Activated T-cell treated with anti-CD3 and anti-CD28 coated beads, Interleukin-2, amount 50 U/mL, for 24 hours (primary cell): ENCODE results near the gene AQP9.
"Not testable (repeated sequence)": the region's sequence is repeated elsewhere in the genome, so short reads cannot be mapped to it uniquely, and the experiment has no call there.

ENCODE experiments used
- DNase-seq: peaks from one replicate; pipeline ENCODE4 v3.0.0-alpha.2; 2020
- H3K27ac Mint-ChIP-seq: 2 replicates; pipeline ENCODE4 v1.8.0; 2020; ENCODE audit warnings: mild to moderate bottlenecking, mixed read lengths
- H3K27me3 Mint-ChIP-seq: 2 replicates; pipeline ENCODE4 v1.8.0; 2020; ENCODE audit warnings: mixed read lengths
- H3K36me3 Mint-ChIP-seq: 2 replicates; pipeline ENCODE4 v1.8.0; 2020; ENCODE audit warnings: low read depth, mixed read lengths
- H3K4me1 Mint-ChIP-seq: 2 replicates; pipeline ENCODE4 v1.8.0; 2020; ENCODE audit warnings: low read depth, mixed read lengths
- H3K4me3 Mint-ChIP-seq: 2 replicates; pipeline ENCODE4 v1.8.0; 2020; ENCODE audit warnings: mild to moderate bottlenecking, moderate library complexity, mixed read lengths
- H3K9me3 Mint-ChIP-seq: 2 replicates; pipeline ENCODE4 v1.8.0; 2020; ENCODE audit warnings: mixed read lengths

AQP9 gene

DNA sequence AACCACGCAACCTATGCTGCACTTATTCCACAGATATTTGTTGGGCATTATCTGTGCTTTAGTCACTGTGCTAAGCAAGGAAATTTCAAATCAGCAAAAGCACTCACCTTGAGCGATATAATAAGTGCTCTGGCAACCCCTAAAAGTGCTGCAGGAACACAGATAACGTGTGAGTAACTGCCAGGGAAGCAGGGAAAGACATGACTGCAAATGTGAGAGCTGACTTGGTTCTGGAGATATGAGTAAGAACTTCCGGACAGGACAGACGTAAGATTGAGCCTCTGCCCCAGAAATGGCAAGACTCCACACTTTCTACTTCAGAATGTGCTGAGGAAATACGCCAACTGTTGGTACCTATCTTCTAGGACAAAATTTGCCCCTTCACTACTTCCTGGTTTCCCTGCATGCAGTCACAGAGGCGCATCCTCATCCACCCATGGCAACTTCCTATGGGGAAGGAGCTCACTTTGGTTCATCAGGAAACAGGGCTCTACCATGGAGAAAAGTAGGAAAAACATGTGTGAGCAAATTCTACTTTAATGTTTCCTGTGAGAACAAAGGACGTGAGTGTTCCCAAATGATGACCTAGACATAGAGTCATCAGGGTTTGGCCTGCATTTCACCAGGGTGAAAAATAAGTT lies 41.7 kb downstream of the AQP9 start:
- no peak overlapping the region for H3K4me3 Mint-ChIP-seq
- H3K9me3 Mint-ChIP-seq, result no peaks in the 10 kb centered on the region
- H3K4me1 Mint-ChIP-seq, result peaks cover 1% of the 10 kb centered on the region
- no peak for DNase-seq
- H3K27ac Mint-ChIP-seq, result no peak overlapping the region
- peaks cover 48% of the 10 kb centered on the region for H3K27me3 Mint-ChIP-seq
- H3K36me3 Mint-ChIP-seq, result no peaks in the 10 kb centered on the region

DNA sequence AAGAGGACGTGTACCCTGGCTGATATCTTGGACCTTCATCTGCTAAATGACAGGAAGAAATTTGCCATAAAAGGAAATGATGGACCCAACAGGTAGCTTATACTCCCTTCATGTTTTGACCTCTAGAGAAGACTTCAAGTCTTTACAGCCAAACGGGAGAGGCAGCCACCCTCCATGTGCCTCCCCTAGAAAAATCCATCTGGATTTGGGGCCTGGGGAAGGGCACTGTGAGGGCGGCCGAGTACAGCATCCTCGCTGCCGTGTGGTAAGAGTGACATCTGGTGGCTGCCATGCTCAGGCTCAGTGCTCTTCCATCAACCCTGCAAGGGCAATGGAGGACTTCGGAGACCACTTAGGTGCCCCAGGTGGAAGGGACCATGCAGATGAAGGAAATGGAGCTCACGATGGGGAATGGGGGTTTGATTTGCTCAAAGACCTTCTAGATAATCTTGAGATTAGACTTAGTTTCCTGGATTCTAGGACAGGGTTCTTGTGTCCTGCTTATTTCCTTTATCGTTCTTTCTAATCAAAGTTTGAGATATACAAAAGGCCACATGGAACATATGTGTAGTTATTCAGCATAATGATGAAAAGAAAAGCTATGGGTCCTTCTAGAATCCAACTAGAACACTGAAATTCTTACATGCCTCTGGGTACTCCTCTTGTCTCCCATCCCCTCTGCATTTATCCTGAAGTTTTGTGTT lies 44.4 kb downstream of the AQP9 start:
- peak; percentile 49 for DNase-seq
- Mint-ChIP-seq H3K36me3 (no peaks in the 10 kb centered on the region), H3K27me3 (peaks cover 44% of the 10 kb centered on the region), H3K27ac (no peak overlapping the region), H3K9me3 (no peaks in the 10 kb centered on the region), H3K4me3 (no peak overlapping the region), H3K4me1 (peaks cover 11% of the 10 kb centered on the region)

DNA sequence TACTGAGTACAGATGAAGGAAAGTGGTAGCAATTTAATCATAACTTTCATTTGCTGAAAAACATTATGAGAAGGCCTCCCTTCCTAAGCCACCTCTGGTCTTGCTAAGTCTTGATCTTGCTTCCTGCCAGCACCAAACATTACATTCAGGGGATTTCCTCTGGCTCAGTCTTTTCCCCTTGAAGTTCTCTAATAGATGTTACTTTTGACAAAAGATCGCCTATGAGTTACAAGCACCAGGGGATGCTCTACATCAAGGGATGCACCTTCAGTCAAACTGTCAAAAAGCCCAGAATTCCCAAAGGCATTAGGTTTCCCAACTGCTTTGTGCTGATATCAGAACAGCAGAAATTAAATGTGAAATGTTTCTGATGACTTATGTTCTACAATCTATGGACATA lies 47.3 kb downstream of the AQP9 start:
- H3K4me3 Mint-ChIP-seq, result no peak overlapping the region
- peaks cover 49% of the 10 kb centered on the region for H3K27me3 Mint-ChIP-seq
- peaks cover 11% of the 10 kb centered on the region for H3K4me1 Mint-ChIP-seq
- DNase-seq, result no peak
- no peaks in the 10 kb centered on the region for H3K36me3 Mint-ChIP-seq
- H3K9me3 Mint-ChIP-seq, result no peaks in the 10 kb centered on the region
- no peak overlapping the region for H3K27ac Mint-ChIP-seq

DNA sequence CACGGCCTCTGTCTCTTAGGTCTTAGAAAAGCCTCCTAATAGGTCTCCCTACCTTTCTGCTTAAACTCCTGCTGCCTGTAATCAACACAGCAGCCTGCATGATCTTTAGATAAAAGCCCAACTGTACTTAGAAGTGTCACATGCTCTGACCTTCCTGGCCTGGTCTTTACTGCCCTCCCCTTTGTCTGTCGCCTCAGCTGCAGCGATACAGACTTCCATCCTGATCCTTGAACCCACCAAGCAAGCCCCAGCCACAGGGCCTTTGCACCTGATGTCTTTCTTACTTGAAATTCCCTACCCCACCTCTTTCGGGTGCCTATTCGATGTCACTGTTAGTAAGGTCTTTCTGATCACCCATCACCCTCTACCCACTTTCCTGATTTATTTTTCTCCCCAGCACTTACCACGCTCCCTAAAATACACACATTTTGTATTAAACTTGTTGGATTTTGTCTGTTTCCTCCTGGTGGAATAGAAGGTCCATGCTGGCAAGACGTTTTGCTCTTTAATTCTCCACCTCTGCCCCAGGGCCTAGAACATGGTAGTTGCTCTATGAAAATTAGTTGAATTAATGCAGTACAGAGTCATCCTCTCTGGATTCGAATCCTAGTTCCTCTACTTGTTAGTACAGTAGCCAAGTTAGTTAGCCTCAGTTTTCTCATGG lies 51.1 kb downstream of the AQP9 start:
- Mint-ChIP-seq H3K27ac (no peak overlapping the region), H3K4me3 (no peak overlapping the region), H3K4me1 (peaks cover 9% of the 10 kb centered on the region), H3K36me3 (no peaks in the 10 kb centered on the region), H3K27me3 (peaks cover 45% of the 10 kb centered on the region), H3K9me3 (no peaks in the 10 kb centered on the region)
- no peak for DNase-seq

DNA sequence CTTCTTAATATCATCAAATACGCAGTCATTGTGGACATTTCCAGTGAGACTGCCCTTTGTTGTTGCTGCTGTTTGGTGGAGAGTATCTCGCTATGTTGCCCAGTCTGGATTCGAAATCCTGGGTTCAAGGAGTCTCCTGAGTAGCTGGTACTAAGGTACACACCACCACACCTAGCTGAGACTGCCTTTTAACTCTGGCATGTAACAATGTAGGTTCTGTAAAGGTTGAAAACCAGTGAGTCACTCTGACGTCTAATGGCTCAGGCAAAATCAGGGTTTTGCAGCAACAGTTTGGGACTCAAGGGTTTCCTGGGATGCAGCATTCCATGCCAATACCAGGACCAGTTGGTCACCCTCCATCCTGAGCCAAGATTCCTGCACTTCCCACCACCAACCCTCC lies 52.2 kb downstream of the AQP9 start:
- Mint-ChIP-seq H3K36me3 (no peaks in the 10 kb centered on the region), H3K4me3 (no peak overlapping the region), H3K27ac (no peak overlapping the region), H3K9me3 (no peaks in the 10 kb centered on the region), H3K4me1 (peaks cover 4% of the 10 kb centered on the region), H3K27me3 (peaks cover 54% of the 10 kb centered on the region)
- DNase-seq, result no peak

DNA sequence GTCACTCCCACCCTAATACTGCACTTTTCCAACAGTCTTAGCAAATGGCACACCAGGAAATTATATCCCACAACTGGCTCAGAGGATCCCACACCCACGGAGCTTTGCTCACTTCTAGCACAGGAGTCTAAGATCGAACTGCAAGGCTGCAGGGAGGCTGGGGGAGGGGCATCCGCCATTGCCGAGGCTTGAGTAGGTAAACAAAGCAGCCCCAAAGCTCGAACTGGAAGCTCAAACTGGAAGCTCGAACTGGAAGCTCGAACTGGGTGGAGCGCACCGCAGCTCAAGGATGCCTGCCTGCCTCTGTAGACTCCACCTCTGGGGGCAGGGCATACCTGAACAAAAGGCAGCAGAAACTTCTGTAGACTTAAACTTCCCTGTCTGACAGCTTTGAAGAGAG lies 55.5 kb downstream of the AQP9 start:
- H3K9me3 Mint-ChIP-seq, DNase-seq, H3K36me3 Mint-ChIP-seq, H3K4me3 Mint-ChIP-seq, H3K4me1 Mint-ChIP-seq, H3K27ac Mint-ChIP-seq: not testable (repeated sequence)
- peaks cover 61% of the 10 kb centered on the region for H3K27me3 Mint-ChIP-seq

DNA sequence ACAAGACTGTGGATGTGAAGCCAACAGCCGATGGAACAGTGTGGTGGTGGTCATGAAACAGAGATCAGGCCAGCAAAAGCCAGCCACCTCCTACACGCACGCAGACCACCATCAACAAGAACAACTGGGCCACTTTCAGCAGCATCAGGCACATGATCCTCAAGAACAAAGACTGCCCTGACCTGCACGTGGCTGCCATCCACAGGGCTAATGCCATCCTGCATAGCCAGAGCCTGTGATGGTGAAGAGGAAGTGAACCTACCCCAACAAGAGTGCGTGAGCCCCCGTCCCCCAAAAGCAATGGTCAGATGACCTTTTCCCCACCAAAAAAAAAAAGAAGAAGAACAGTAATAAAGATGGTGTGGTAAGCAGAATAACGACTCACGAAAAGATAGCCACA lies 62.6 kb downstream of the AQP9 start:
- peaks cover 29% of the 10 kb centered on the region for H3K27me3 Mint-ChIP-seq
- no peaks in the 10 kb centered on the region for H3K4me1 Mint-ChIP-seq
- H3K36me3 Mint-ChIP-seq, result no peaks in the 10 kb centered on the region
- H3K27ac Mint-ChIP-seq, result no peak overlapping the region
- no peak overlapping the region for H3K4me3 Mint-ChIP-seq
- no peaks in the 10 kb centered on the region for H3K9me3 Mint-ChIP-seq
- DNase-seq, result no peak

DNA sequence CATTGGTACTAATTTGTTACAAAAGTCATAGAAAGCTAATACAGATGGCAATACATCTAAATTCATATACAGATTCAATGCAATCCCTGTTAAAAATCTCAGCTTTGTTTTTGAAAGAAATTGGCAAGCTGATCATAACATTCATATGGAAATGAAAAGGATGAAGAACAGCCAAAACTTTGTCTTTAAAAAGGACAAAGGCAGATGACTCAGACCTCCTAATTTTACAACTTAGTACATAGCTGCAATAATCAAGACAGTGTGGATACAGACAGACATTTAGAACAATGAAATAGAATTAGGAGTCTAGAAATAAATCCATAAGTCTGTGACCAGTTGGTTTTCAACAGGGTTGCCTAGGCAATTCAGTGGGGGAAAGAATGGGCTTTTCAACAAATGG lies 63.3 kb downstream of the AQP9 start:
- Mint-ChIP-seq H3K9me3 (no peaks in the 10 kb centered on the region), H3K27me3 (peaks cover 23% of the 10 kb centered on the region), H3K36me3 (no peaks in the 10 kb centered on the region), H3K4me1 (no peaks in the 10 kb centered on the region), H3K27ac (no peak overlapping the region), H3K4me3 (no peak overlapping the region)
- DNase-seq, result no peak

DNA sequence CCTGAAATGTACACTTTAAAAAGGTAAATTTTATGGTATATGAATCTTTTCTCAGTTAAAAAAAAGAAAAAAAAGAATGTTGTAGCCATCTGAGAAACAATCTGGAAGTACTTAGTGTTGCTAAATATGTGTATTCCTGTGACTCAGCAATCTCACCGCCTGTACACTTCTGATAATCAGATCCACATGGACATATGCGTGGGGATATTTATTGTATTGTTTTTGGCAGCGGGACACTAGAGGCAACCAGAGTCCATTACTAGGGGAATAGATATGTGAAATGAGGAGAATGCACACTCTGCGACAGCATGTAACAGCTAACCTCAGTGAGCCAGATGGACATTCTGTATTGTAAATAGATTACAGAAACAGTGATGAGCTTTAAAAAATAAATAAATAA lies 65.4 kb downstream of the AQP9 start:
- H3K4me3 Mint-ChIP-seq, result no peak overlapping the region
- no peak overlapping the region for H3K27ac Mint-ChIP-seq
- no peaks in the 10 kb centered on the region for H3K4me1 Mint-ChIP-seq
- no peaks in the 10 kb centered on the region for H3K9me3 Mint-ChIP-seq
- DNase-seq, result no peak
- H3K36me3 Mint-ChIP-seq, result no peaks in the 10 kb centered on the region
- peaks cover 11% of the 10 kb centered on the region for H3K27me3 Mint-ChIP-seq

DNA sequence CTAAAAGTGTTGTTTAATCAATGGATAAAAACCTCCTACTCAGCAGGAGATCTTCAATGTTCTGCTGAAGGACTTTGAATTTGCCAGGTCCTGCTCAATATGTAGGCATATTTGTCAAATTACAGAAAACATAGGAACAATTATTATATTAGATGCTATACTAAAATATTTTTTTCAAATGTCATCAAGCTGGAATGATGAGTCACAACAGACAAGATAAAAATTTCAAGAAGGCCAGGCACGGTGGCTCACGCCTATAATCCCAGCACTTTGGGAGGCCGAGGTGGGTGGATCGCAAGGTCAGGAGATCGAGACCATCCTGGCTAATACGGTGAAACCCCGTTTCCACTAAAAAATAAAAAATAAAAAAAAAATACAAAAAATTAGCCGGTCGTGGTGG lies 68.0 kb downstream of the AQP9 start:
- H3K27ac Mint-ChIP-seq, result no peak overlapping the region
- no peaks in the 10 kb centered on the region for H3K4me1 Mint-ChIP-seq
- no peaks in the 10 kb centered on the region for H3K9me3 Mint-ChIP-seq
- no peaks in the 10 kb centered on the region for H3K36me3 Mint-ChIP-seq
- H3K27me3 Mint-ChIP-seq, result peaks cover 3% of the 10 kb centered on the region
- no peak overlapping the region for H3K4me3 Mint-ChIP-seq
- no peak for DNase-seq

DNA sequence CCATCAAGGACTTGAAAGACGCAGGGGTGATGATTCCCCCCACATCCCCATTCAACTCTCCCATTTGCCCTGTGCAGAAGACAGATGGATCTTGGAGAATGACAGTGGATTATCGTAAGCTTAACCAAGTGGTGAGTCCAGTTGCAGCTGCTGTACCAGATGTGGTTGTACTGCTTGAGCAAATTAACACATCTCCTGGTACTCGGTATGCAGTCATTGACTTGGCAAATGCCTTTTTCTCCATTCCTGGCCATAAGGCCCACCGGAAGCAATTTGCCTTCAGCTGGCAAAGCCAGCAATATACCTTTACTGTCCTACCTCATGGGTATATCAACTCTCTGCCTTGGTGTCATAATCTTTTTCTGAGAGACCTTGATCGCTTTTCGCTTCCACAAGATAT lies 70.0 kb downstream of the AQP9 start:
- not testable (repeated sequence) for H3K27ac Mint-ChIP-seq, DNase-seq, H3K27me3 Mint-ChIP-seq, H3K36me3 Mint-ChIP-seq, H3K4me1 Mint-ChIP-seq, H3K9me3 Mint-ChIP-seq, H3K4me3 Mint-ChIP-seq

DNA sequence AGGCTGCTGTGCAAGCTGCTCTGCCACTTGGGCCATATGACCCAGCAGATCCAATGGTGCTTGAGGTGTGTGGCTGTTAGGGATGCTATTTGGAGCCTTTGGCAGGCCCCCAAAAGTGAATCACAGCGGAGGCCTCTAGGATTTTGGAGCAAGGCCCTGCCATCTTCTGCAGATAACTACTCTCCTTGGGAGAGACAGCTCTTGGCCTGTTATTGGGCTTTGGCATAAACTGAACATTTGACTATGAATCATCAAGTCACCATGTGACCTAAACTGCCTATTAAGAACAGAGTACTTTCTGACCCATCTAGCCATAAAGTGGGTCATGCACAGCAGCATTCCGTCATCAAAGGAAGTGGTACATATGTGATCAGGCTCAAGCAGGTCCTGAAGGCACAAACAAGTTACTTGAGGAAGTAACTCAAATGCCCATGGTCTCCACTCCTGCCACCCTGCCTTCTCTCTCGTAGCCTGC lies 70.9 kb downstream of the AQP9 start:
- not testable (repeated sequence) for H3K27me3 Mint-ChIP-seq, H3K4me3 Mint-ChIP-seq, H3K27ac Mint-ChIP-seq, DNase-seq, H3K36me3 Mint-ChIP-seq, H3K9me3 Mint-ChIP-seq, H3K4me1 Mint-ChIP-seq

DNA sequence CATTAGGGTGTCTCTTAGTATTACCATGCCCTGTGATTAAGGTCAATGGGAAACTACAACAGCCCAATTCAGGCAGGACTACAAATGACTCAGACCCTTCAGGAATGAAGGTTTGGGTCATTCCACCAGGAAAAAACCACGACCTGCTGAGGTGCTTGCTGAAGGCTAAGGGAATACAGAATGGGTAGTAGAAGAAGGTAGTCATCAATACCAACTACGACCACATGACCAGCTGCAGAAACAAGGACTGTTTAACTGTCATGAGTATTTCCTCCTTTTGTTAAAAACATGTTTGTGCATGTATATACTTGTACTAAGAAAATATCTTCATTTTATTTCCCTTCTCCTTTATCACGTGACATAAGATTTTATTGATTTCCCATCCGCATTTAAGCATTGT lies 71.8 kb downstream of the AQP9 start:
- not testable (repeated sequence) for H3K36me3 Mint-ChIP-seq, DNase-seq, H3K4me3 Mint-ChIP-seq, H3K4me1 Mint-ChIP-seq, H3K27me3 Mint-ChIP-seq, H3K9me3 Mint-ChIP-seq, H3K27ac Mint-ChIP-seq

DNA sequence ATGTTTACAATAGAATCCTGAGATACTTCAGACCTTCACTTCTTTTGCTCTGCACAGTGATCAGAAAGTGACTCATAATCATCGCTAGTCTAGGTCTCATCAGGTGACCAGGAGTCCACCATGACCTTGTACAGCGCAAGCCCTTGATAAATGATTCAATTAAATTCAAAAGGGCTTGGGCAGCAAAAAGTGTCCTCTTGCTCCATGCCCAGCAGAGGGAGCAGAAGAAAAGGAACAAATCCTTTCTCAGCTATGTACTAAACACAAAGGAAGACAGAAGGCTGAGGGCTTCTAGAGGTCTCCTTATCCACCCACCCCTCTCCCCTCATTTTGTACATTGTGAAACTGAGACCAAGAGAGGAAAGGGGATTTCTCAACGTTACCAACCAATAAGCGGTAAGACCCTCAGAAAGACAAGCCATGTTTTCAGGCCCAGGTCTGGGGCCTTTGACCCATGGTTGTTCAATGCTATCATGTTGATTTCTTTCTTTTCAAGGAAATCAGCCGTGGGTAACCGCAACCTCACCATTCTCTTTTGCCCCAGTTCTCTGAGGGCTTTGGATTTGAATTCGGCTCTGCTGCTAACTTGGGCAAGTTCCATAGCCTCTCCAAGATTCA lies 74.8 kb downstream of the AQP9 start:
- no peak overlapping the region for H3K27ac Mint-ChIP-seq
- H3K9me3 Mint-ChIP-seq, result no peaks in the 10 kb centered on the region
- DNase-seq, result no peak
- H3K4me3 Mint-ChIP-seq, result no peak overlapping the region
- H3K36me3 Mint-ChIP-seq, result no peaks in the 10 kb centered on the region
- no peaks in the 10 kb centered on the region for H3K4me1 Mint-ChIP-seq
- peaks cover 2% of the 10 kb centered on the region for H3K27me3 Mint-ChIP-seq
